GM19438 (cell line): ENCODE data around the gene TRIM56.
"Not testable (repeated sequence)": the region's sequence is repeated elsewhere in the genome, so short reads cannot be mapped to it uniquely, and the experiment has no call there.

Experiments used
- ATAC-seq: cut with Tn5 transposase; IDR thresholded peaks from one replicate; pipeline ENCODE4 v1.9.1; 2021; ENCODE audit warnings: low read depth; ENCODE audit not compliant: unreplicated experiment

TRIM56 gene

DNA sequence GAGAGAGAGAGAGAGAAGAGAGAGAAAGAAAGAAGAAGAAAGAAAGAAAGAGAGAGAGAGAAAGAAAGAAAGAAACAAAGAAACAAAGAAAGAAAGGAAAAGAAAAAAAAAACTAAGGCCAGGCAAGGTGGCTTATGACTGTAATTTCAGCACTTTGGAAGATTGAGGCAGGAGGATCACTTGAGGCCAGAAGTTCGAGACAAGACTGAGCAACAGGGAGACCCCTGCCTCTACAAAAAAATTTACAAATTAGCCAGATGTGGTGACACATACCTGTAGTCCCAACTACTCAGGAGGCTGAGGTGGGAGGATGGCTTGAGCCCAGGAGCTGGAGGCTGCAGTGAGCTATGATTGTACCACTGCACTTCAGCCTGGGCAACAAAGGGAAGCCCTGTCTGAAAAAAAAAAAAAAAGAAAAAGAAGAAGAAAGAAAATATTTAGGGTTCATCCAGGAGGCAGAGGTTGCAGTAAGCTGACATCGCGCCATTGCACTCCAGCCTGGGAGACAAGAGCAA lies 44.4 kb downstream of the TRIM56 start:
- no peak for ATAC-seq

- ATAC-seq = not testable (repeated sequence)
Measured at GRCh38 chr7:101132626-101133600, 47.6 kb downstream of the TRIM56 start.

GRCh38 chr7:101133621-101134398 lies 48.5 kb downstream of the TRIM56 start:
- no peak for ATAC-seq

- ATAC-seq = no peak
Measured at GRCh38 chr7:101134399-101134980, 49.2 kb downstream of the TRIM56 start.

- ATAC-seq = no peak
Measured at GRCh38 chr7:101137651-101138212, 52.5 kb downstream of the TRIM56 start.

DNA sequence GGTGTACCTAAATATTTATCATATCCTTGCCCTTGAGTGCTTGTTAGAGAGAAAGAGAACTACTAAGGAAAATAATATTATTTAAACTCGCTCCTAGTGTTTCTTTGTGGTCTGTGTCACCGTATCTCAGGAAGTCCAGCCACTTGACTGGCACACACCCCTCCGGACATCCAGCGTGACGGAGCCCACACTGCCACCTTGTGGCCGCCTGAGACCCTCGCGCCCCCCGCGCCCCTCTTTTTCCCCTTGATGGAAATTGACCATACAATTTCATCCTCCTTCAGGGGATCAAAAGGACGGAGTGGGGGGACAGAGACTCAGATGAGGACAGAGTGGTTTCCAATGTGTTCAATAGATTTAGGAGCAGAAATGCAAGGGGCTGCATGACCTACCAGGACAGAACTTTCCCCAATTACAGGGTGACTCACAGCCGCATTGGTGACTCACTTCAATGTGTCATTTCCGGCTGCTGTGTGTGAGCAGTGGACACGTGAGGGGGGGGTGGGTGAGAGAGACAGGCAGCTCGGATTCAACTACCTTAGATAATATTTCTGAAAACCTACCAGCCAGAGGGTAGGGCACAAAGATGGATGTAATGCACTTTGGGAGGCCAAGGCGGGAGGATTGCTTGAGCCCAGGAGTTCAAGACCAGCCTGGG lies 53.1 kb downstream of the TRIM56 start:
- ATAC-seq = no peak

- no peak for ATAC-seq
Measured at GRCh38 chr7:101140339-101140699, 55.0 kb downstream of the TRIM56 start.

GRCh38 chr7:101140746-101141382 lies 55.6 kb downstream of the TRIM56 start:
- no peak for ATAC-seq
